GM21576 (cell line): Measurements from ENCODE around the gene NDFIP2.

Experiments used
- ATAC-seq: cut with Tn5 transposase; IDR thresholded peaks from one replicate; pipeline ENCODE4 v1.9.1; 2021; ENCODE audit warnings: mild to moderate bottlenecking, moderate library complexity; ENCODE audit not compliant: unreplicated experiment

The NDFIP2 gene

DNA sequence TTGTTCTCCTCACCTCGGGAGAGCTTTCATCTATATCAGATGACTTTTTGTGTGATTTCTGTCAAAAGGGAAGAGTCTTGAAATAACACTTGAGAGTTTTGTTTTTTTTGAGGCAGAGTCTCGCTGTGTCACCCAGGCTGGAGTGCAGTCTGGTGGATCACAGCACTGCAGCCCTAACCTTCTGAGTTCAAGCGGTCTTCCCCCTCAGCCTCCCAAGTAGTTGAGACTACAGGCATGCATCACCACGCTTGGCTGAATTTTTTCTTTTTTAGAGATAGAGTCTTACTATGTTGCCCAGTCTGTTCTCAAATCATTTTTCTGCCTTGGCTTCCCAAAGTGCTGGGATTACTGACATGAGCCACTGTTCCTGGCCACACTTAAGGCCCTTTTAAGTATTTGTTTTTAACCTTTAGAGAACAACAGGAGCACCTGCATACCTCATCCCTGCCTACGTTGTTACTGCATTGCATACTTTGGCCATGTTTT lies 11.4 kb downstream of the NDFIP2 start:
- ATAC-seq, result no peak

DNA sequence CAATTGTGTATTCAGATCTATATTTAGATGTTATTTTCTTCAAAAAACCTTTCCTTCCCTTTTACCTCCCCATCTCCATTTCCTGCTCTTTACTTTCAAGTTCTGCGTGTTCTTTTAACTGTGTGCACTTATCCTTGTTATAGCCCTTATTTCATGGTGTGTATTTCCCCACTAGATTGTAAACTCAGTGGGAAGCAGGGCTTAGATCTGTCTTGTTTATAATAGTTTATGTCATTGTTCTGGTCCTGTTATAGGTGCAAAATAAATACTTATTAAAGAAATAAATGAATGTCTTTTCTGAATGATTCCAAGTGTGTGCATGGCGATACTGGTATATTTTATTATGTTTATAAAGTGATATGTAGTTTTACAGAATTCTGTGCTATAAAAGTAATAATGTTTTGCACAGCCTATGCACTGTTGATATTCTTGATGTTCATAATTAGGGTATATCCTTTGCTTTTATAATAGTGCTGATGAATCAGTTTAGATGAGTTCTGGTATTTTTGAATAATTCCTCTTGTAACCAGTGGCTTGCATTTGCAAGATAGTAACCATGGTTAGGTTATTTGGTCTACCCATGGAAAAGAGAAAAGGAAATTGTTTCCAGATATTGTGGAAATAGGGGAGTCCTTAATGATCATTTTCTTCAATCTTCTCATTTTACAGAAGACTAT lies 12.1 kb downstream of the NDFIP2 start:
- no peak for ATAC-seq

DNA sequence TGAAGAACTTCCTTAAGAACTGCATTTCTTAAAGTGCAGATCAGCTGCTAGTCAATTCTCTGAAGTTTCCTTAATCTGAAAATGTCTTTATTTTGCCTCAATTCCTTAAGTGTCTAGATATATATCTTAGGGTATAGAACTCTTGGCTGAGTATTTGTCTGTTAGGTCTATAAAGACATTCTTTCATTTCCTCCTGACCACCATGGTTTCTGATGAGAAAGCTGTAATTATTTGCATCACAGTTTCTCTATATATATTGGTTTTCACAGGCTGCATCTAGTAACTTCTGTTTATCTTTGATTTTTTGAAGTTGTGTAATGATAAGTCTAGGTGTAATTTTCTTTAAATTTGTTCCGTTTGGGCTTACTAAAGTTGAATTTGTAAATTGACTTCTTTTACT lies 15.2 kb downstream of the NDFIP2 start:
- ATAC-seq, result peak; percentile 80

DNA sequence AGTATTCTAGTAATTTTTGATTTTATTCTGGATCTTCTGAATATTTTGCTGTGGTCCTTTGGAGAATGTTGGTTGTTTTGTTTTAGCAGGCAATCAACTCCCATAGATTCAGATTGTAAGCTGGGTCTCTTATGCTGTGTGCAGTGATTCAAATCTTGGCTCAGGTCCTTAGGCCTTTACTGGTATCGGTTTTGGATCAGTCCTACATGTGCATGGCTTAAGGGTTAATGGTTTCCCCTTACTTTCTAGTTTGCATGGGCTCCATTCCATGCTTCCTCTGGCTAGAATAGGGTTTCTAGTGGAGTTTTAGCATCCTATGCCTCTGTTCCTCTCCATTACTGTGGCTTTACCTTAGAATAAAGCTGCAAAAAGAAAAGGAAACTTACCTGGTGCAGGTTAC lies 16.1 kb downstream of the NDFIP2 start:
- no peak for ATAC-seq

DNA sequence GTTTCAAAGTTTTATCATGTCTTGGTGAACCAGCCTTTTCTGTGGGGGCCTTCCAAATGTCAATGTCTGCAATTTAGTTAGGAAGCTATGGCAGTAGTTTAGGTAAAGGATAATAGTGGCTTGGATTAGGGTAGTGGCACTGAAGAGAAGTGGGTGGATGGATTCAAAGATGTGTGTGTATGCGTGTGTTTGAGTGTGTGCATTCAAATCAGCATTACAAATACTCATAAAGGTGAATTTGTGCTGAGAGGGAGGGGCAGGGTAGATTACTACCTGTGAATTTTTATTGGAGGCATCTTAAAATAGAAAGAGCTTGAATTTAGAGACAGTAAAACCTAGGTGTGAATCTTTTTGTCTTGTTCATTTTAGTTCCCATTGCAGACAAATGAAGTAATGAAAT lies 16.9 kb downstream of the NDFIP2 start:
- no peak for ATAC-seq

DNA sequence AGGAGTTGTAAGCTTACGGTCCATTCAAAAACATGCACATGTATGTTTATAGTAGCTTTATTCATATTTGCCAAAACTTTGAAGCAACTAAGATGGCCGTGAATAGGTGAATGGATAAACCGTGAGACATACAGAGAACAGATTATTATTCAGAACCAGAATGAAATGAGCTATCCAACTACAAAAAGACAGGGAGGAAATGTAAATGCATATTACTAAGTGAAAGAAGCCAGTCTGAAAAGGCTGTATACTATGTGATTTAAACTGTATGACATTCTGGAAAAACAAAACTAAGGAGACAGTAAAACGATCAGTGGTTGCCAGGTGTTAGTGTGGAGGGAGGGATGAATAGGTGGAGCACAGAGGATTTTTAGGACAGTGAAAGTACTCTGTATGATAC lies 19.9 kb downstream of the NDFIP2 start:
- ATAC-seq, result no peak

DNA sequence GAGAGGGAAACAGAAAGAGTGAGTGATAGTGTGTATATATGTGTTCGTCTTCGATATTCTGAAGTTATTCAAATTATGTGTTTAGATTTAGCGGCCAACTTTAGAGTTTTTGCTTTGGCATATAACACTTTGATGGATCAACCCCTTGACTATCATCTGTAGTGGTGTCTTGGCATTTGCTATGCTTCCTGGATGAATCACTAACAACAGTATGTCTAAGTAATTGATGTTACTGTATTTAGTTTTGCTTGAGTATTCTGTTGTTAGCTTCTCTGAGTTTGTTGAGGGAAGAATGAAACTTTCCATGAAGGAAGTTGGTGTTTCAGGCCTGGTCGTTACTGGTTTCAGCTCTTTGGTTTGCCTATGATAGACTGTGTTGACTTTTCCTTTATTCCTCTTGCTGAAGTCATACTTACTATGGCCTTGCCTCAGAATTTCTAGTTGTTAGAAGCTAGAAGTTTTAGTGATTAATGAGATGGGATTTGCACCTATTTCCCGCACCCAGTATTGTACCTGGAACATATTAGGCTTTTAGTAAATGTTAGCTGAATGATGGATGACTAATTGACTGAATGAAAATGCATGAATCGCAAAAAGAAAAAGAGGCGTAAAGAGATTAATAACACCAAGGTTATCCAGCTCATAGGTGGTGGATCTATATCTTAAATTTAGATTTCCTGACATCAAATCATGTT lies 20.7 kb downstream of the NDFIP2 start:
- no peak for ATAC-seq

DNA sequence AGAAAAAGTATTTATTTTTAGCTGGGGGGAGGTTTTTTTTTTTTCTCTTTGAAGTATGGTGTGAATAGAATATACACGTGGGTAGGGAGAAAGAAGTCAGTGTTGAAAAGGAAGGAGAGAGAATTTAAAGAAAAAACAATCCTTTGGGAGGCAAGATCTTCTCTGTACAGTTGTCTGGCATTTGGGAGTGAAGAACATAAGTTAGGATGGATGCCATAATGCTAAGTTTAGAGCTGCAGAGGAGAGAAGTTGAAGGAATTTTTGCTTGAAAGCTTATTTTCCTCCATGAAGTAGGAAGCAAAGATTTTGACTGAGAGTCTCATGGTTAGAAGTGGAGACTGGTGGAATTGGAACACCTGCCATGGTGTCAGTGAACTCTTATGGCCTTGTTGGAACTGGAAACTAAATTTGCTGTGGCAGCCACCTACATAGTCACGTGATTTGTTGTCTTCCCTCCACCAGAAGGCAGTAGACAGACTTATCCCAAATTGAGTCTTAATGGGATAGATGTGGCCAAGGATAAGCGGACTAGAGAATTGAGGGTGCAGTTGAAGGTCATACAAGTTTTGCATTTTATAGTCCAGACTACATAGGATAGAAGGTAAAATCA lies 22.0 kb downstream of the NDFIP2 start:
- ATAC-seq, result no peak

DNA sequence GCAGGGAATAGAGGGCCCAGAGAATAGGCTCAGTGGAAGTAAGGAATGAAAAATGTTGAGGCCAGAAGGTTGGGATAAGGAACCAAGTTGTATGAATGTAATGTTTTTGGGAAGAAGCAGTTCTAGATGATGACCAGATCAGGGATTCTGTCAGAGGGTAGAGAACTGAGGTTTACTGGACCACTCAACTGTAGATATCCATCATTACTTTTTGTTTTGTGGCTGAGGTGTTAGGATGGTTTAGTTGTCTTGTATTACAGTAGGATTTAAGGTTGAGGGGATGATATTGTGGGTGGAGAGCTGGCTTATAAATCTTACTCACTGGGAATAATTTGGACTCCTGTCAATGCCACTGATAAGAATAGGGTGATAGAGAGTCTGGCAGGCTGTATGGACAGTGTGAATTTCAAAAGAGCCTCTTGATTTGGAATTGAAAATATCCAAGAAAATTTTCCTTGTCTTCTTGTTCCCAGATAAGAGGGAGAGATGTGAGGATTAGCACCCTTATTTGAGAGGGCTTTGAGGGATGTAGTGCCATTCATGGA lies 22.6 kb downstream of the NDFIP2 start:
- no peak for ATAC-seq

DNA sequence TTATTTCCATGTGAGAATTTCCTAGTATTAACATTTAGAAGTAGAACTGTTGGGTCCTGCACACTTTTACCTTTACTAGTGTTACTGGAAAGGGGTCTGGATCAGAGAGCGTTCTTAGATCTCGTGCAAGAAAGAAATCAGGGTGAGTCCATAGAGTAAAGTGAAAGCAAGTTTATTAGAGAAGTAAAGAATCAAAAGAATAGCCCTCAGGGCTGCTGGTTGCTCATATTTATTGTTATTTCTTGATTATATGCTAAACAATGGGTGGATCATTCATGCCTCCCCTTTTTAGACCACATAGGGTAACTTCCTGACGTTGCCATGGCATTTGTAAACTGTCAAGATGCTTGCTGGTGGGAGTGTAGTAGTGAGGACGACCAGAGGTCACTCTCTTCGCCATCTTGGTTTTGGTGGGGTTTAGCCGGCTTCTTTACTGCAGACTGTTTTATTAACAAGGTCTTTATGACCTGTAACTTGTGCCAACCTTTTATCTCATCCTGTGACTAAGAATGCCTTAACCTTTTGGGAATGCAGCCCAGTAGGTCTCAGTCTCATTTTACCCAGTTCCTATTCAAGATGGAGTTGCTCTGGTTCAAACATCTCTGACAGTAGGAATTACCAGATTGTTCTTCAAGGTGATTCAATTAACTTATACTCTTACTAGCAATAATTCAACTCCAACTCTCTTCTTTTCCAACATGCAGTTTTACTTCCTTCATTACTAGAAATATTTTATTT lies 27.4 kb downstream of the NDFIP2 start:
- no peak for ATAC-seq

DNA sequence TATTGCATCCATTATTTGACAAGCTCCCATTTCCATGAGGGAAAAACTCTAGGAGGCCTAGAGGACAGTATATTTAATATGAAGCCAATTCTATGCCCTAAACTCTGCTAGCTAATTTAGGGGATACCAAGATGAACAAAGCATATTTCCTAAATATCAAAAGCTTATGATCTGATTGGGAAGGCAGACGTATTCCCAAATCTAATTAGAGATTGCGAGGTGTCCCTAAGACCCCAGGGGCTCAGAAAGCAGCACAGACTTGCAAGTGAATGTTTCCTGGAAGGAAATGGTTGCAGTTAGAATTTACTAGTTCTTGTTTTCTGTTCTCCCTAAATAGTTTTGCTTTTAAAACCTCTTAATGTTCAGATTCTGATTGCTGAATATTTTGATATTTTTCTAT lies 30.7 kb downstream of the NDFIP2 start:
- ATAC-seq, result no peak

DNA sequence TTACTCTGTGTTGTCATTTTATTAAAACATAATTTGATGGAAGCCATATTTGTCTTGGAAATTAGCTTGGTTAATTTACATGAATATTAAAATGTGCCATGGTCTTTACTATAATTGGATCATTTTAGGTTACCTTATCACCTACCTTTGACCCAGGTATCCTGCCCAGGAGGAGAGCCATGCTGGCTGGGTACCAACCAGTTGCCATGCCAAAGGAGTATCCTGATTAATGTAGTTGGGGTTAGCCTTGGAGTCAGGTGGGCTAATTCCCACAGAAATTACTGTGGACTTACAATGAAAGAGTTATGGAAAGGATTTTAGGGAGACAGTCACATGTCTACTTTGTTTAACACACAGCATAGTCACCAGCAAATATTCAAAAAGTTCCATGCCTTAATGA lies 32.0 kb downstream of the NDFIP2 start:
- no peak for ATAC-seq

DNA sequence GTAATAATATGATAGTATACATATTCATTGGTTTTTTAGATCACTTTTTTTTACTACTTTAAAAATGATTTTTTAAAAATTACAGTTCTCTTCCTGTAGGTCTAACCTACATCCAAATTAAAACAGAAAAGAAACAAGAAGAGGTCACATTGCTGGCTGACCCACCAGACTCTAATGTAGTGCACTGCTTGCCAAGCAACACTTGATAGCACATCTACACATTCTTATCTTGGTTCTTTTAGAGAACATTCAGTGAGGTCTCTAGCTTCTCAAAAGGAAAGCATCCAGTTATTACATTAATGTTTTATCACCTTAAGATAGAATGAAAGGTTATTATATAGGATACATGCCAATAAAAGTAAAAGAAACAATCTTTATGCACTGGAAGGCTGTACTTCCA lies 35.6 kb downstream of the NDFIP2 start:
- no peak for ATAC-seq

DNA sequence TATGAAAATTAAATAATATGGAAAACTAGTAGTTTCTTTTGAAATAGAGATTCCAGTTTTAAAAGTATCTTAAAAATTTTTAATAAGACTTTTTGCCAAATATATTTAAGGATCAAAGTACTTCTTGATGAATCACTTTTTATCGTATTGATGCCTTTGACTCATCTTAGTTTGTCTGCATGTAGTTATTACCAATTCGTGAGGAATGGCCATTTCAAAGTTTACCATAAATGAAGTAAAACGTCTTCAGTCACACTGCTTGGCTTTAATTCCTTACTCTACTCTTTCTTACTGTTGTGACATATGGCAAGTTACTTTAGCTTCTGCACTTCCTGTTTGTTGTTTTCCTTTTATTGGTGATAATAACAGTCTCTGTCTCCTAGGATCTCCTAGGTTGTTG lies 38.3 kb downstream of the NDFIP2 start:
- ATAC-seq, result no peak

DNA sequence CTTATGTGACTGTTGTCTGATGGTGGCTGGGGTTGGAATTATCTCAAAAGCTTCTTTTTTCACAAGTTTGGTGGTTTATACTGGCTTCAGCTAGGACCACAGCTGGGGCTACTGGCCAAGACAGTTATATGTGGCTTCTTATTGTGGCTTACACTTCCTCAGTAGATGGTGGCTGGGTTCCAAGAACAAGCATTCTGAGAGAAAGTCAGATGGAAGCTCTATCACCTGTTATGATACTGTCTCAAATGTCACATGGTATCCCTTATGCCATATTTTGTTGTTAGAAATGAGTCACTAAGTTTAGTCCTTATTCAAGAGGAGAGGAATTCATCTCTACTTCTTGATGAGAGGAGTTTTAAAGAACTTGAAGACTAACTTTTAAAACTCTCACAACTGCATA lies 41.6 kb downstream of the NDFIP2 start:
- ATAC-seq, result peak; percentile 93

DNA sequence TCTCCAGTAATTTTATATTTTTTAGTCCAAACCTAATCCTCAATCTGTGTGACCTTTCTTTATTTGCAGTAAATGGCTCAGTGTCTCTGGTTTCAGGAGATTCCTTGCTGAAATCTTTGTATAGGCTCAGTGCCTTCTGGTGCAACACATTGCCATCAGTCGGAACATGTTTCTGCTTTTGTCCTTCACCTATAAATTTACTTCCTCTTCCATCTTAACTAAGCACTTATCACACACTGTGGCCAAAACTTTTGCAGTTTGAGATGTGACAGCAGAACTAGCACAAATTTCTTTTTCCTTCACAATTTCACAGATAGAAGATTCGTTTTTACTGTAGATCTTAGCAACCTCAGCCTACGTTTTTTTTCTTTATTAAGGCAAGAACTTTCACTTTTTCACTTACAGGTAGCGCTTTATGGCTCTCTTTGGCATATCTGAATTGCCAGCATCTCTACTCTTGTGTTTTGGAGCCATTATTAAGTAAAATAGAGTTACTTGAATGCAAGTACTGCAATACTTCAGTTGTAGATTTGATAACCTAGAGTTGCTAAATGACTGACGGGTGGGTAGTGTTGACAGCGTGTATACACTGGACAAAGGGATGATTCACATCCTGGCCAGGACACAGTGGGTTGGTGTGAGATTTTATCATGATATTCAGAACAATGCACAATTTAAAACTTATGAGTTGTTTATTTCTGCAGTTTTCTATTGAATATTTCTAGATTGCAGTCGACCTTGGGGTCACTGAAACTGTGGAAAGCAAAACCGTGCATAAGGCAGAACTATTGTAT lies 44.3 kb downstream of the NDFIP2 start:
- ATAC-seq, result no peak

DNA sequence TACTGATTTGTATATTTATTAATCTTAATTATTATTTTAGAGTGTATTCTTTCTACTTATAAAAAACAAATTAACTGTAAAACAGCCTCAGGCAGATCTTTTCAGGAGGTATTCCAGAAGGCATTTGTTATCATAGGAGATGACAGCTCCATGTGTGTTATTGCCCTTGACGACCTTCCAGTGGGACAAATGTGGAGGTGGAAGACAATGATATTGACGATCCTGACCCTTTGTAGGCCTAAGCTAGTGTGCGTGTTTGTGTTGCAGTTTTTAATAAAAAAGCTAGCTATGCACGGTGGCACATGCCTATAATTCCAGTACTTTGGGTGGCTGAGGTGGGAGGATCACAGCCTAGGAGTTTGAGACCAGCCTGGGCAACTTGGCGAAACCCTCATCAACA lies 46.7 kb downstream of the NDFIP2 start:
- no peak for ATAC-seq

DNA sequence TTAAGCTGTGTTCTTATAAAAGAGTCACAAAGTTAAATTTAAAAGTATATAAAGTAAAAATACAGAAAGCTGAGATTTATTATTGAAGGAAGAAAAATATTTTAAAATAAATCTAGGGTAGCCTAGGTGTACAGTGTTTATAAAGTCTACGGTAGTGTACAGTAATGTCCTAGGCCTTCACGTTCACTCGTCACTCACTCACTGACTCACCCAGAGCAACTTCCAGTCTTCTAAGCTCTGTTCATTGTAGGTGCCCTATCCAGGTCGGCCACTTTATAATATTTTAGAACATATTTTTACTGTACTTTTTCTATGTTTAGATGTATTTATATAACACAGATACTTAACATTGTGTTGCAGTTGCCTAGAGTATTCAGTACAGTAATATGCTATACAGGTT lies 47.4 kb downstream of the NDFIP2 start:
- ATAC-seq, result no peak

DNA sequence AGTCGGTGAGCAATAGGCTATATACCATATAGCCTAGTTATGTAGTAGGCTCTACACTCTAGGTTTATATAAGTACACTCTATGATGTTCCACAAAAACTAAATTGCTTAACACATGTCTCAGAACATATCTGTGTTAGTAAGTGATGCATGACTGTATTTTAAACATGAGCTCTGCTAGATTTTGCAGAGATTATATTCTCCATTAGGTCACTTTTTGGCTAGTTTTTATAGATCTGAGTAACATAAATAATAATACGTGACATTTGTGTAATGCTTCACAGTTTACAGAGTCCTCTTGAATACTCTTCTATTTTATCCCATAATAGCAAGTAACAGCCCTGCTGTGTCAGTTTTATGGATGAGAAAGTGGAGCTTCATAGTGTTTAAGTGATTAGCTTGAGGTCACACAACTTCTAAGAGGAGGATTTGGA lies 47.8 kb downstream of the NDFIP2 start:
- no peak for ATAC-seq

DNA sequence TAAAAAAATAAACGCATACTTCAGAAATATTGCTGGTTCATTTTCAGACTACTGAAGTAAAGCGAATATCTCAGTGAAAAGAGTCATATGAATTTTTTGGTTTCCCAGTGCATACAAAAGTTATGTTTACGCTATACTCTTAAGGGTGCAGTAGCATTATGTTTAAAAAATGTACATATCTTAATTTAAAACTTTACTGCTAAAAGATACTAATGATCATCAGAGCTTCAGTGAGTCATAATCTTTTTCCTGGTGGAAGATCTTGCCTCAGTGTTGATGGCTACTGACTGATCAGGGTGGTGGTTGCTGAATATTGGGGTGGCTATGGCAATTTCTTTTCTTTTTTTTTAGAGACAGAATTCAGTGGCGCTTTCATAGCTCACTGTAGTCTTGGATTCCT lies 48.9 kb downstream of the NDFIP2 start:
- no peak for ATAC-seq
